IPS-15b (cell line): ENCODE results near the gene TUBB2A.
"Not testable (repeated sequence)": the region's sequence is repeated elsewhere in the genome, so short reads cannot be mapped to it uniquely, and the experiment has no call there.

ENCODE experiments used
- H3K27me3 ChIP-seq: one replicate; pipeline ENCODE4 v1.6.1; 2013; ENCODE audit warnings: low read length; ENCODE audit not compliant: control insufficient read depth, insufficient read depth
- H3K36me3 ChIP-seq: one replicate; pipeline ENCODE4 v1.6.1; 2013; ENCODE audit warnings: low read length; ENCODE audit not compliant: control insufficient read depth, insufficient read depth
- H3K4me1 ChIP-seq: one replicate; pipeline ENCODE4 v1.6.1; 2013; ENCODE audit warnings: mild to moderate bottlenecking, low read length; ENCODE audit not compliant: control insufficient read depth, insufficient read depth
- H3K4me3 ChIP-seq: one replicate; pipeline ENCODE4 v1.5.1; 2013; ENCODE audit warnings: low read depth, low read length
- H3K9ac ChIP-seq: one replicate; pipeline ENCODE4 v1.6.1; 2013; ENCODE audit warnings: low read depth, mild to moderate bottlenecking, low read length
- H3K9me3 ChIP-seq: one replicate; pipeline ENCODE4 v1.6.1; 2013; ENCODE audit warnings: mild to moderate bottlenecking, low read length; ENCODE audit not compliant: control insufficient read depth, insufficient read depth

The TUBB2A gene

GRCh38 chr6:3157131-3157933 is at the start of gene TUBB2A:
Gene TUBB2A, minus strand, starts transcription at chr6:3157544. Its CDS starts 81 bp downstream, at chr6:3157463.
- H3K9me3 ChIP-seq, result no peaks in the 10 kb centered on the region
- H3K4me3 ChIP-seq, result peak within 1 kb of the TSS; percentile 80
- peaks cover 16% of the 10 kb centered on the region for H3K36me3 ChIP-seq
- peak within 1 kb of the TSS; percentile 37 for H3K9ac ChIP-seq
- peaks cover 7% of the 10 kb centered on the region for H3K4me1 ChIP-seq
- H3K27me3 ChIP-seq, result no peaks in the 10 kb centered on the region

DNA sequence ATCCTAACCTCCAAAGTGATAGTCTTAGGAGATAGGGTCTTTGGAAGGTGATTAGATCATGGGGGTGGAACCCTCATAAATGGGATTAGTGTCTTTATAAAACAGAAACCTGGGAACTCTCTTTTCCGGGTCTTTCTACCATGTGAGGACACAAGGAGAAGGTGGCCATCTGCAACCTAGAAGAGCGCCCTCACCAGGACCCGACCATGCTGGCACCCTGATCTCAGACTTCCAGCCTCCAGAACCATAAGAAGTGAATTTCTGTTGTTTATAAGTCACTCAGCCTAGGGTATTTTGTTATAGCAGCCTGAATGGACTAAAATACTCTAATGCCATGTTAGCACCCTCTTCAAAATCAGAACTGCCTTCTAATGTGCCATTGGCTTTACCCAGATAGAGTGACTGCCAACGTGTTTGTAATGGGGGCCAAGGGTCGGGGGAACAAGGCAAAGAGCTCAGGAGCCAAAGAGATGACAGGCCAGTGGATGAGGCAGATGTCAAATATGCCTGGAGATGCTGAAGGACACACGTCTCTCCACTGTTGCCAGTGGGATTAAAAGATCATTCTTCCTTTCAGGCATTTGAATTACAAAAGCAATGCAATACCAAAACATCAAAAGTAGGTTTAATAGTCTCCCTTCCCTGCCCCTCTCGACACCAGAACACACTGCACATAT is 49.1 kb upstream of the TUBB2A start:
- no peak overlapping the region for H3K9ac ChIP-seq
- H3K4me1 ChIP-seq, result peaks cover 15% of the 10 kb centered on the region
- no peaks in the 10 kb centered on the region for H3K9me3 ChIP-seq
- H3K27me3 ChIP-seq, result no peaks in the 10 kb centered on the region
- no peaks in the 10 kb centered on the region for H3K36me3 ChIP-seq
- H3K4me3 ChIP-seq, result no peak overlapping the region

GRCh38 chr6:3205913-3206312 is 48.6 kb upstream of the TUBB2A start:
- peaks cover 15% of the 10 kb centered on the region for H3K4me1 ChIP-seq
- no peaks in the 10 kb centered on the region for H3K36me3 ChIP-seq
- no peaks in the 10 kb centered on the region for H3K9me3 ChIP-seq
- no peak overlapping the region for H3K9ac ChIP-seq
- H3K27me3 ChIP-seq, result no peaks in the 10 kb centered on the region
- H3K4me3 ChIP-seq, result no peak overlapping the region

DNA sequence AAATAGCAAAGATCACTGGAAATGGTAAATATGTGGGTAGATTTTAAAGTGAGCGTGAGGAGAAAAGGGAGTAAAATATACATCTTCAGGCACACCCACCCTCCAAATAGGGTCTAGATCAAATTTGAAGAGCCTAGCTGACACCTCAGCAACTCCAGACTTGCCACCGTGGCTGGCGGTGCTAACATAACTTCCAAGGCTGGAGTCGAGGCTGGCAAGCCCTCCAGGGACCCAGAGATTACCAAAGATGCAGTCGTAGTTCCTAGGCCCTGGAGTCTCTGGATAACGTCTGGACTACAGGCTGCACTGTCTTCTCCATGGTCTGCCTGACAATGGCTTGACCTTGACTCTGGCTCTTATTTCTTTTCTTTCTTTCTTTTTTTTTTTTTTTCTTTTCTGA is 47.6 kb upstream of the TUBB2A start:
- peaks cover 15% of the 10 kb centered on the region for H3K4me1 ChIP-seq
- H3K9ac ChIP-seq, result no peak overlapping the region
- H3K36me3 ChIP-seq, result no peaks in the 10 kb centered on the region
- H3K4me3 ChIP-seq, result no peak overlapping the region
- no peaks in the 10 kb centered on the region for H3K27me3 ChIP-seq
- no peaks in the 10 kb centered on the region for H3K9me3 ChIP-seq

- Histone ChIP-seq H3K36me3 (no peaks in the 10 kb centered on the region), H3K9me3 (no peaks in the 10 kb centered on the region), H3K27me3 (no peaks in the 10 kb centered on the region), H3K4me1 (peaks cover 4% of the 10 kb centered on the region), H3K9ac (no peak overlapping the region), H3K4me3 (no peak overlapping the region)
Measured at GRCh38 chr6:3202999-3203696, 45.8 kb upstream of the TUBB2A start.

DNA sequence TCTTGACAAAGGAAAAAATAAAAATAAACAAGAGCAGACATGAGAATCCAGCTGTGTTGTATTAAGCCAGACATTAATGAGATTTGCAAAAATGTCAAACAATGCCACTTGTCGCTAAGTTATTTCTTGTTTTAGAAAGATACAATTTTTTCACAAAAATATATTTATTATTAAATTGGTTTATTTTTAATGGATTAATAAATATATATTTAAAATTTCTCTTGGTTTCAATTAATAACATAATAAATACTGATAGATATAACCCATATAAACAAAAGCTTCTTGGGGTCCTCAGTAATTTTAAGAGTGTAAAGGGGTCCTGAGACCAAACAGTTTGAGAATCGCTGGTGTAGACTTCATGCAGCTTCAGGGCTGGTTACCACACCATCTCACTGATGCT is 44.0 kb upstream of the TUBB2A start:
- Histone ChIP-seq H3K36me3 (no peaks in the 10 kb centered on the region), H3K9me3 (no peaks in the 10 kb centered on the region), H3K4me3 (no peak overlapping the region), H3K27me3 (no peaks in the 10 kb centered on the region), H3K9ac (no peak overlapping the region), H3K4me1 (no peaks in the 10 kb centered on the region)

GRCh38 chr6:3200682-3201081 is 43.3 kb upstream of the TUBB2A start:
- Histone ChIP-seq H3K4me3 (no peak overlapping the region), H3K4me1 (peaks cover 6% of the 10 kb centered on the region), H3K9me3 (no peaks in the 10 kb centered on the region), H3K36me3 (no peaks in the 10 kb centered on the region), H3K27me3 (no peaks in the 10 kb centered on the region), H3K9ac (no peak overlapping the region)

DNA sequence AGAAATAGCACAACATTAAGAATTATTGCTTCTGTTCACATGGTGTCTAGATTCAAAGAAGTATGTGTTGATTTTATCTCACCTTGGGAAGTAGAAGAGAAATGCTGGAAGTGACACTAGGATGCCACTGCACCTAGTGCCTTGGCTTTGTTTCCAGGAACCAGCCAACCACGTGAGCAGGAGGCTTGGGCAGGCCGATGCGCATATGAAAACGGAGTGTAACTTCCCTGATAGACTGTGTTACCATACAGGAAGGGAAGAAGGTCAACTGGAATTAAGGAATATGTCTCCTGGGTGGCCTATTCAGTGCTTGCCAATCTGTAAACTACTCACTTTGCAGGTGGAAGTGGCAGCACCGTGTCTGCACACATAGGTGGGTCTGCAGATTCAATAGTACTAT is 42.0 kb upstream of the TUBB2A start:
- Histone ChIP-seq H3K4me3 (no peak overlapping the region), H3K9ac (no peak overlapping the region), H3K36me3 (no peaks in the 10 kb centered on the region), H3K9me3 (no peaks in the 10 kb centered on the region), H3K27me3 (no peaks in the 10 kb centered on the region), H3K4me1 (peaks cover 16% of the 10 kb centered on the region)

- not testable (repeated sequence) for H3K36me3 ChIP-seq, H3K4me3 ChIP-seq, H3K9me3 ChIP-seq, H3K9ac ChIP-seq, H3K27me3 ChIP-seq
- H3K4me1 ChIP-seq, result peaks cover 22% of the 10 kb centered on the region
Measured at GRCh38 chr6:3197734-3198133, 40.4 kb upstream of the TUBB2A start.

DNA sequence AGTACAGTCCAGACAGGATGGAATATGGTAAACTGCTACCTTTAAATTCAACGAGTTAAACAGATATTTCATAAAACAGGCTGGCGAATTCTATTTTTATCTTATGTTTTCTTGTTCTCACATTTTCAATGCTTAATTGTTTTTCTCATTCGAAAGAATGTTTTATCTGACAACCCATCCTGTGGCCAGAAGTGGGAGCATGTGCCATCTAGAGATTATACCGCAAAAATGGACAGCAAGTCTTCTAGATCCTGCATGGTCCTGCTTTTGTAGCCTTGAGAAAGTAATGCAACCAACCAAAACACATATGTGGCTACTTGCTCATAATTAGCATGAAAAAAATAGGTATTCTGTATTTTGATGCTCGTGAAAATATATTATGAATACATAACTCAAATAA is 39.4 kb upstream of the TUBB2A start:
- no peaks in the 10 kb centered on the region for H3K36me3 ChIP-seq
- no peaks in the 10 kb centered on the region for H3K9me3 ChIP-seq
- no peak overlapping the region for H3K9ac ChIP-seq

GRCh38 chr6:3195695-3196497 is 38.6 kb upstream of the TUBB2A start:
- Histone ChIP-seq H3K9me3 (no peaks in the 10 kb centered on the region), H3K36me3 (no peaks in the 10 kb centered on the region), H3K4me3 (peak overlapping the region; percentile 12), H3K9ac (no peak overlapping the region), H3K4me1 (peaks cover 22% of the 10 kb centered on the region), H3K27me3 (no peaks in the 10 kb centered on the region)

More for the DNA sequence above, 39.4 kb upstream of the TUBB2A start:
- Histone ChIP-seq H3K27me3 (no peaks in the 10 kb centered on the region), H3K4me1 (peaks cover 22% of the 10 kb centered on the region), H3K4me3 (no peak overlapping the region)
